ENCODE measurements around the gene FOXP2.

DNA sequence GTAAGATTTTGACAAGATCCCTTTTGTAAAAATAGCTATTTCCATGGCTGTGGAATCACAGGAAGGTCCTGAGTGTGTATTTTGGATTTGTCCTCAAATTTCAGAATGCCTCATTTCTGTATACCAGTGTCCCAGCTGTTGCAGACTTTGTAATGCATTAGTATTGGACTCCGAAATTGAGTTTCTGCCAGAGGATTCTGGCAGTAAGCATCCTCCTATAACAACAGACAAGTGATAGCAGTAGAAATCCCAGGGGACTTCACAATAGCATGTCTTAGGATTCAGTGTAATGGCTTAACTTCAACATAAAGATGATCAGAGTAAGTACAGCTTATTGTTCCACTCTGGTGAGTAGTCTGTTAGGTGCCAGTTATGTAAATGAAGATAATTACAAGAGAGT lies 104.6 kb downstream of the FOXP2 start:
- TF ChIP-seq NFYB (IDR thresholded peaks at IDR 0.05; ENCODE audit: insufficient read depth, low read depth, low read length) (no peak), POLR2A (IDR thresholded peaks at IDR 0.05; ENCODE audit: low read depth, low read length) (no peak), ZNF217 (IDR thresholded peaks at IDR 0.05) (no peak), POLR2AphosphoS2 (IDR thresholded peaks at IDR 0.05; ENCODE audit: low read depth, low read length) (no peak), SMAD1 (IDR thresholded peaks at IDR 0.05; ENCODE audit: low read depth, partially characterized antibody) (no peak)
- TF ChIP-seq, protein P1, sequence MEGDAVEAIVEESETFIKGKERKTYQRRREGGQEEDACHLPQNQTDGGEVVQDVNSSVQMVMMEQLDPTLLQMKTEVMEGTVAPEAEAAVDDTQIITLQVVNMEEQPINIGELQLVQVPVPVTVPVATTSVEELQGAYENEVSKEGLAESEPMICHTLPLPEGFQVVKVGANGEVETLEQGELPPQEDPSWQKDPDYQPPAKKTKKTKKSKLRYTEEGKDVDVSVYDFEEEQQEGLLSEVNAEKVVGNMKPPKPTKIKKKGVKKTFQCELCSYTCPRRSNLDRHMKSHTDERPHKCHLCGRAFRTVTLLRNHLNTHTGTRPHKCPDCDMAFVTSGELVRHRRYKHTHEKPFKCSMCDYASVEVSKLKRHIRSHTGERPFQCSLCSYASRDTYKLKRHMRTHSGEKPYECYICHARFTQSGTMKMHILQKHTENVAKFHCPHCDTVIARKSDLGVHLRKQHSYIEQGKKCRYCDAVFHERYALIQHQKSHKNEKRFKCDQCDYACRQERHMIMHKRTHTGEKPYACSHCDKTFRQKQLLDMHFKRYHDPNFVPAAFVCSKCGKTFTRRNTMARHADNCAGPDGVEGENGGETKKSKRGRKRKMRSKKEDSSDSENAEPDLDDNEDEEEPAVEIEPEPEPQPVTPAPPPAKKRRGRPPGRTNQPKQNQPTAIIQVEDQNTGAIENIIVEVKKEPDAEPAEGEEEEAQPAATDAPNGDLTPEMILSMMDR (IDR thresholded peaks at IDR 0.05 in 2 of 3, conservative IDR thresholded peaks at IDR 0.05 in 1 of 3; ENCODE audit: control insufficient read depth in 2 of 3, extremely low read depth in 1 of 3, insufficient read depth in 1 of 3, low read depth in 3 of 3, low read length in 3 of 3), result no peak
- TF ChIP-seq, protein P2, sequence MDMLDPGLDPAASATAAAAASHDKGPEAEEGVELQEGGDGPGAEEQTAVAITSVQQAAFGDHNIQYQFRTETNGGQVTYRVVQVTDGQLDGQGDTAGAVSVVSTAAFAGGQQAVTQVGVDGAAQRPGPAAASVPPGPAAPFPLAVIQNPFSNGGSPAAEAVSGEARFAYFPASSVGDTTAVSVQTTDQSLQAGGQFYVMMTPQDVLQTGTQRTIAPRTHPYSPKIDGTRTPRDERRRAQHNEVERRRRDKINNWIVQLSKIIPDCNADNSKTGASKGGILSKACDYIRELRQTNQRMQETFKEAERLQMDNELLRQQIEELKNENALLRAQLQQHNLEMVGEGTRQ (IDR thresholded peaks at IDR 0.05; ENCODE audit: borderline replicate concordance, low read depth, low read length), result no peak
- TF ChIP-seq, protein P3, sequence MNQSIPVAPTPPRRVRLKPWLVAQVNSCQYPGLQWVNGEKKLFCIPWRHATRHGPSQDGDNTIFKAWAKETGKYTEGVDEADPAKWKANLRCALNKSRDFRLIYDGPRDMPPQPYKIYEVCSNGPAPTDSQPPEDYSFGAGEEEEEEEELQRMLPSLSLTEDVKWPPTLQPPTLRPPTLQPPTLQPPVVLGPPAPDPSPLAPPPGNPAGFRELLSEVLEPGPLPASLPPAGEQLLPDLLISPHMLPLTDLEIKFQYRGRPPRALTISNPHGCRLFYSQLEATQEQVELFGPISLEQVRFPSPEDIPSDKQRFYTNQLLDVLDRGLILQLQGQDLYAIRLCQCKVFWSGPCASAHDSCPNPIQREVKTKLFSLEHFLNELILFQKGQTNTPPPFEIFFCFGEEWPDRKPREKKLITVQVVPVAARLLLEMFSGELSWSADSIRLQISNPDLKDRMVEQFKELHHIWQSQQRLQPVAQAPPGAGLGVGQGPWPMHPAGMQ (IDR thresholded peaks at IDR 0.05; ENCODE audit: borderline replicate concordance), result no peak

Data from GM12878 (cell line).